Endothelial cell of umbilical vein (primary cell): ENCODE data around the gene BLM. TPM values are rescaled to one million over a fixed set of nuclear protein-coding genes. Genes with fewer than 3 reads are reported as not detected.

Source experiments
- BruUV-seq: library from RNA; stranded (reverse); fragments of 400-500 nt; replicated peaks from 2 replicates; lab custom pipeline; 2021; lab: Mats Ljungman, UMichigan
- CTCF ChIA-PET: fragments of 300-600, 350-600 bp; sonication (Branson Sonifier 250); formaldehyde crosslinking; loops from one replicate; lab custom pipeline; 2021; ENCODE audit warnings: antibody characterized with exemption, inconsistent platforms; lab: Charles Lee
- POLR2A ChIA-PET: fragments of 300-600, 350-600 bp; sonication (Branson Sonifier 250); formaldehyde crosslinking; loops from one replicate; lab custom pipeline; 2021; ENCODE audit warnings: antibody characterized with exemption, inconsistent platforms; lab: Charles Lee
- DNase-seq: peaks from one replicate; pipeline ENCODE4 v3.0.0-alpha.2; 2011; ENCODE audit warnings: low read depth, low spot score
- FAIRE-seq: peaks from 2 replicates; lab custom pipeline; 2011; peaks lifted over from hg19 to GRCh38; lab: Jason Lieb, UNC
- H2AFZ ChIP-seq: 2 replicates; pipeline ENCODE4 v1.6.0; 2012; ENCODE audit warnings: low read depth, low read length, control low read depth, inconsistent platforms
- H3K27ac ChIP-seq: 2 replicates; pipeline ENCODE4 v1.5.1; 2011; ENCODE audit warnings: low read depth, mild to moderate bottlenecking, control low read depth, low read length, moderate library complexity; ENCODE audit not compliant: insufficient read depth
- H3K27me3 ChIP-seq, 2 experiments: 2 replicates each; pipeline versions ENCODE4 v1.6.0 to v1.6.1; 2011; ENCODE audit warnings: low read length in 2 of 2, mixed read lengths in 1 of 2; ENCODE audit not compliant: control insufficient read depth in 2 of 2, insufficient read depth in 2 of 2
- H3K36me3 ChIP-seq, 2 experiments: 2 replicates in 1 of 2; 3 replicates in 1 of 2; pipeline ENCODE4 v1.5.1; 2011; ENCODE audit warnings: low read length in 2 of 2, mild to moderate bottlenecking in 1 of 2, moderate library complexity in 1 of 2; ENCODE audit not compliant: control insufficient read depth in 2 of 2, insufficient read depth in 2 of 2; ENCODE audit errors: extremely low read depth in 1 of 2
- H3K4me1 ChIP-seq: 3 replicates; pipeline ENCODE4 v1.5.1; 2011; ENCODE audit warnings: mild to moderate bottlenecking, low read length; ENCODE audit not compliant: control insufficient read depth, insufficient read depth; ENCODE audit errors: extremely low read depth
- H3K4me2 ChIP-seq: 2 replicates; pipeline ENCODE4 v1.6.1; 2011; ENCODE audit warnings: low read length, control low read depth, mixed read lengths; ENCODE audit not compliant: insufficient read depth
- H3K4me3 ChIP-seq, 3 experiments: fragments of 200-600 bp in 1 of 3; sonication (generic), shearing (Covaris generic) in 1 of 3; replicated peaks in 1 of 3; 2 replicates each; pipeline ENCODE4 v1.5.1; 2011 to 2016; ENCODE audit warnings: control low read depth in 3 of 3, low read length in 3 of 3, mild to moderate bottlenecking in 2 of 3, inconsistent platforms in 1 of 3, low read depth in 1 of 3, moderate library complexity in 1 of 3; ENCODE audit not compliant: insufficient read depth in 1 of 3
- H3K79me2 ChIP-seq: 2 replicates; pipeline ENCODE4 v1.6.0; 2012; ENCODE audit warnings: low read length, inconsistent platforms; ENCODE audit not compliant: control insufficient read depth, insufficient read depth
- H3K9ac ChIP-seq: replicated peaks from 2 replicates; pipeline ENCODE3; 2011; ENCODE audit warnings: low read length, control low read depth; ENCODE audit not compliant: insufficient read depth; ENCODE audit errors: extremely low read depth
- H3K9me1 ChIP-seq: replicated peaks from 3 replicates; pipeline ENCODE4 v1.6.0; 2011; ENCODE audit warnings: mild to moderate bottlenecking, low read length; ENCODE audit not compliant: control insufficient read depth, insufficient read depth; ENCODE audit errors: extremely low read depth
- H3K9me3 ChIP-seq: replicated peaks from 2 replicates; pipeline ENCODE4 v1.5.1; 2012; ENCODE audit warnings: low read length, inconsistent platforms; ENCODE audit not compliant: control insufficient read depth, insufficient read depth
- H4K20me1 ChIP-seq: replicated peaks from 2 replicates; pipeline ENCODE3; 2011; ENCODE audit warnings: mild to moderate bottlenecking, low read length; ENCODE audit not compliant: control insufficient read depth, insufficient read depth; ENCODE audit errors: extremely low read depth
- CTCF ChIP-seq, 2 donors: IDR thresholded peaks; 1 replicate in 1 of 2; 2 replicates in 1 of 2; pipeline ENCODE4 v1.5.1; 2011; ENCODE audit warnings: low read length in 2 of 2, mild to moderate bottlenecking in 2 of 2, moderate library complexity in 2 of 2, control low read depth in 1 of 2, inconsistent platforms in 1 of 2, low read depth in 1 of 2; ENCODE audit not compliant: insufficient read depth in 1 of 2; ENCODE audit errors: extremely low read depth in 1 of 2
- EZH2 ChIP-seq: IDR thresholded peaks from 2 replicates; pipeline ENCODE4 v1.6.1; 2012; ENCODE audit warnings: borderline replicate concordance, low read depth, mild to moderate bottlenecking, moderate library complexity, low read length, inconsistent platforms; ENCODE audit not compliant: severe bottlenecking
- FOS ChIP-seq: IDR thresholded peaks from 2 replicates; pipeline ENCODE4 v1.6.1; 2011; ENCODE audit warnings: mild to moderate bottlenecking, low read length, moderate library complexity, borderline replicate concordance; ENCODE audit not compliant: insufficient read depth
- GATA2 ChIP-seq: IDR thresholded peaks from 2 replicates; pipeline ENCODE4 v1.7.0; 2011; ENCODE audit warnings: low read depth, mild to moderate bottlenecking, moderate library complexity, mixed read lengths, low read length; ENCODE audit not compliant: insufficient read length, insufficient read depth
- JUN ChIP-seq: IDR thresholded peaks from 2 replicates; pipeline ENCODE4 v1.6.1; 2011; ENCODE audit warnings: borderline replicate concordance, low read depth; ENCODE audit not compliant: insufficient read length, insufficient read depth
- MAX ChIP-seq: IDR thresholded peaks from 2 replicates; pipeline ENCODE4 v1.6.1; 2011; ENCODE audit not compliant: insufficient read depth, insufficient read length
- MYC ChIP-seq: IDR thresholded peaks from one replicate; pipeline ENCODE4 v1.6.1; 2011; ENCODE audit warnings: mild to moderate bottlenecking, low read depth, low read length
- POLR2A ChIP-seq: IDR thresholded peaks from 2 replicates; pipeline ENCODE4 v1.6.1; 2012; ENCODE audit warnings: low read depth, mild to moderate bottlenecking, control low read depth, low read length
- POLR2AphosphoS5 ChIP-seq: IDR thresholded peaks from 2 replicates; pipeline ENCODE4 v1.6.1; 2012; ENCODE audit warnings: low read depth, mild to moderate bottlenecking, control low read depth, low read length, moderate library complexity; ENCODE audit not compliant: insufficient read depth
- dilution Hi-C: fragments of 300-500 bp; cut with MboI; formaldehyde crosslinking; loops from one replicate; pipeline ENCODE4 v1.15.0; 2019; ENCODE audit warnings: low sequenced_read_pairs; ENCODE audit not compliant: extremely low pct_ligation_motif_present
- intact Hi-C: fragments of 100-400 bp; cut with micrococcal nuclease; formaldehyde crosslinking; loops from one replicate; pipeline ENCODE4 v1.10.0; 2022
- polyA plus RNA-seq, 4 experiments: library from polyadenylated mRNA; depleted of rRNA in 3 of 4; stranded (reverse) in 3 of 4; unstranded in 1 of 4; fragments of >200 nt; gene quantifications; 2 replicates each; pipeline versions ENCODE4 v1.2.1 to v1.2.3, GENCODE V29; 2011 to 2012; ENCODE audit warnings: missing spikeins in 1 of 4
- total RNA-seq: library from RNA; stranded (reverse); gene quantifications from 2 replicates; pipeline ENCODE4 v1.2.3, GENCODE V29; 2021

The BLM gene
- total and polyA plus RNA-seq, 2 donors (not counting 3 experiments of a cell fraction or from before 2014, with no cell fraction given): 3.8 to 17.3 TPM

GRCh38 chr15:90819850-90820249, 102.7 kb downstream of the BLM start:
- Histone ChIP-seq H3K4me2 (no peak overlapping the region), H3K9me1 (no peaks in the 10 kb centered on the region), H3K27ac (no peak overlapping the region), H3K4me3 (no peak overlapping the region), H3K9me3 (no peaks in the 10 kb centered on the region), H3K4me1 (no peaks in the 10 kb centered on the region), H2AFZ (no peak overlapping the region), H3K36me3 (no peaks in the 10 kb centered on the region), H4K20me1 (no peaks in the 10 kb centered on the region), H3K79me2 (no peaks in the 10 kb centered on the region), H3K9ac (no peak overlapping the region), H3K27me3 (no peaks in the 10 kb centered on the region)
- POLR2A ChIA-PET: no interaction called here
- FAIRE-seq (no peak), DNase-seq (no peak)
- TF ChIP-seq FOS: no peak
- TF ChIP-seq POLR2AphosphoS5: no peak
- no peak for TF ChIP-seq MYC
- no peak for TF ChIP-seq CTCF (IDR thresholded peaks at IDR 0.05; ENCODE audit: extremely low read depth in 1 of 2, insufficient read depth in 1 of 2, low read depth in 1 of 2, low read length in 2 of 2)
- TF ChIP-seq GATA2: no peak
- no peak for TF ChIP-seq EZH2
- TF ChIP-seq MAX: no peak
- no peak for TF ChIP-seq POLR2A
- TF ChIP-seq JUN: no peak
- BruUV-seq: no TSS peak
- dilution Hi-C loops: no loop called here
- intact Hi-C loops: loop anchor here (2.0 kb wide), 1 partner anchor 67 kb away; no protein-coding TSS in a partner anchor
- CTCF ChIA-PET: no interaction called here
